Bronchial epithelial cell (primary cell): ENCODE results near the gene EXOC6B. TPM values are rescaled to one million over a fixed set of nuclear protein-coding genes. Genes with fewer than 3 reads are reported as not detected.

Source experiments
- DNase-seq: peaks from one replicate; pipeline ENCODE4 v3.0.0-alpha.2; 2010; ENCODE audit warnings: low read depth
- FAIRE-seq: peaks from 2 replicates; lab custom pipeline; 2011; peaks lifted over from hg19 to GRCh38; lab: Jason Lieb, UNC
- H3K27me3 ChIP-seq: 2 replicates; pipeline ENCODE4 v1.5.1; 2011; ENCODE audit warnings: low read length; ENCODE audit not compliant: control insufficient read depth, insufficient read depth
- H3K36me3 ChIP-seq: 2 replicates; pipeline ENCODE4 v1.5.1; 2011; ENCODE audit warnings: low read length; ENCODE audit not compliant: control insufficient read depth, insufficient read depth
- H3K4me3 ChIP-seq: 2 replicates; pipeline ENCODE4 v1.5.1; 2011; ENCODE audit warnings: mild to moderate bottlenecking, low read depth, low read length, control low read depth
- total RNA-seq: library from RNA; depleted of rRNA; stranded (reverse); fragments of >200 nt; gene quantifications from 2 replicates; pipeline ENCODE4 v1.2.1, GENCODE V29; 2014
- TF ChIP-seq, protein P1 (sequence below): IDR thresholded peaks from 2 replicates; pipeline ENCODE4 v1.5.1; 2011; ENCODE audit warnings: mild to moderate bottlenecking, moderate library complexity, low read length, control low read depth, inconsistent platforms; ENCODE audit not compliant: insufficient read depth, severe bottlenecking

Gene EXOC6B
- total RNA-seq, 1 donor from 2014 or later = 26.9 TPM

DNA sequence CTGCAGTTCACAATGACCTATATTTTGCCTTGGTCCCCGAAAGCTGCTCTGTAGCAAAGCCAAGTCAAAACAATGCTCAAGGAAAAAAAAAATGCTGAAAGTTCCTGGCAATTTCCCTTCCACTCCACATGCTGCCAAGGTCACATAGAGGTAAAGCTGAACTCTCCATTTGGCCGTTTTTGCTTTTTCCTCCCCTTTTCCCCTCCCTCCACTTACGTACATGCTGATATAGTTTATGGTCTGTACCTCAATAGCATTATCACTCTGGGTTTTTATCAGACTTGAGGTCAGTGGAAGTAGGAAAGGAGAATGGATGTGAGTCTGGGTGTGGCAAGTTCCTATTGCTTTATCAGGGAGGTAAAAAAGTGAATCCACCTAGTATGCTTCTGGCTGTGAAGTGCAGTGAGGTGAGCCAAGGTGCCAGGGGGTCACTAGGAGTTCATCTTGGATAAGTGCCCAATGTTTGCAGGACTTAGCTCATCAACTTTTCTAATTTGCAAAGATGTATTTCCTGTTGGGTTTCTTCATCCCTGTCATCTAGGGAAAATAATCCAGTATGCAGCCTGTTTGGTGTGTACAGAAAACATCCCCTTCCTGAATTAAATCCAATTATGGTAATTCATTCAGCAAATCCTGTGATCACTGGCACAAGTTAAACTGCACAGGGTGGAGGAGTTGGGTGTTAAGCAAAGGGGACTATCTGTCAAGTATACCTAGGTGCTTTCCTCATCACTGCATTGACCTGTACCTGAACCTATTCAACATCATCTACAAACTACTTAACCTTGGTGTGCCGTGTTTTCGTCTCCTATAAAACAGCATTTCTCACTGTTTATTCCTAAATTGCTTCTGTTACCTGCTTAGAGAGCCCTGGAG lies 553.8 kb downstream of the EXOC6B start:
- DNase-seq = peak; percentile 71

DNA sequence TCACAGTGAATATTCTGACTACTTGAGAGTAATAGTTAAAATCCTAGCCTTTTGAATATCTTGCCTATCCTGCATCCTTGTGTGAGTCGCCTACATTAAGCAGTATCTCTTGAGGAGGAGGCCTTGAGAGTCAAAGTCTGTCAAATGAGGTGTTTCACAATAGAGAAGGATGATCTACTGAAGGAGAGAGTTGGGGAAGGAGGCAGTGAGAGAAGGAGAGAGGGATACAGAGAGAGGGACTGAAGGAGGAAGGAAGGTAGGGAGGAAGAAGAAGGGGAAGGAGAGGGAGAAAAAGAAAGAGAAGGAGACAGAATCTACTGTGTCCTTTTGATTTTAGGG lies 554.6 kb downstream of the EXOC6B start:
- Histone ChIP-seq H3K4me3 (no peak overlapping the region), H3K27me3 (no peaks in the 10 kb centered on the region), H3K36me3 (no peaks in the 10 kb centered on the region)
- FAIRE-seq (no peak), DNase-seq (no peak)
- TF ChIP-seq, protein P1, sequence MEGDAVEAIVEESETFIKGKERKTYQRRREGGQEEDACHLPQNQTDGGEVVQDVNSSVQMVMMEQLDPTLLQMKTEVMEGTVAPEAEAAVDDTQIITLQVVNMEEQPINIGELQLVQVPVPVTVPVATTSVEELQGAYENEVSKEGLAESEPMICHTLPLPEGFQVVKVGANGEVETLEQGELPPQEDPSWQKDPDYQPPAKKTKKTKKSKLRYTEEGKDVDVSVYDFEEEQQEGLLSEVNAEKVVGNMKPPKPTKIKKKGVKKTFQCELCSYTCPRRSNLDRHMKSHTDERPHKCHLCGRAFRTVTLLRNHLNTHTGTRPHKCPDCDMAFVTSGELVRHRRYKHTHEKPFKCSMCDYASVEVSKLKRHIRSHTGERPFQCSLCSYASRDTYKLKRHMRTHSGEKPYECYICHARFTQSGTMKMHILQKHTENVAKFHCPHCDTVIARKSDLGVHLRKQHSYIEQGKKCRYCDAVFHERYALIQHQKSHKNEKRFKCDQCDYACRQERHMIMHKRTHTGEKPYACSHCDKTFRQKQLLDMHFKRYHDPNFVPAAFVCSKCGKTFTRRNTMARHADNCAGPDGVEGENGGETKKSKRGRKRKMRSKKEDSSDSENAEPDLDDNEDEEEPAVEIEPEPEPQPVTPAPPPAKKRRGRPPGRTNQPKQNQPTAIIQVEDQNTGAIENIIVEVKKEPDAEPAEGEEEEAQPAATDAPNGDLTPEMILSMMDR = no peak

More for the DNA sequence above, 553.8 kb downstream of the EXOC6B start:
- Histone ChIP-seq H3K4me3 (no peak overlapping the region), H3K36me3 (no peaks in the 10 kb centered on the region), H3K27me3 (no peaks in the 10 kb centered on the region)
- TF ChIP-seq, protein P1 = no peak
- FAIRE-seq = no peak

DNA sequence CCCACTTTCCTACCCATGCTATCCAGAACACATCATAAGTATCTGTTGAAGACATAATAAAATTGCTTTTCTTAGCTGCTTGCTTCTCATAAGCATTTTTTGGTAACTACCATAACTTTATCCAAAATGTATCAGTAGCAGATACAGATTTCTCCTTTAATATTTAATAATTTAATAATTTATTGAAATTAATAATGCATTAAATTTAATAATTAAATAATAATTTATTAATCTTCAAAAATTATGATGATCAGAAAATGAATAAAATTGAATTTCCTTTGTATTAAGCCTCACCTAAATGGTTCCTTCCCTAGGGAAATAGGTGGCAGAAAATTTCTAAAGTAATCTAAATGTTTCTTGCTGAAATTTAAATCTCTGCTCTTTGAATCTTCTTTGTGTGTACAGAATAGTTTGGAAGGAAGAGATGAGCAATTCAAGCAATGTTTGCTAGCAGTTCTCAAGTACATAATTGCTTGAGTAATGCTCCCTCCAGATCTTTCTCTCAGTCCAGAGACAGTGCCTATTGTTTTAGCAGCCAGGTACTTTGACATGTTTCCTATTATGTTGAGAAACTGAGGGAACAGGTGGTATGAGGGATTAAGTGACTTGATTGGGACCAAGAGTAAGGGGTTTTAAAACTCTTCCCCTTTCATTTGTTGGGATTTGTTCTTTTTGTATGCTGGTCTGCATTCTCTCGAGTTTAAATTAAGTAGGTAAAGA lies 555.1 kb downstream of the EXOC6B start:
- FAIRE-seq (no peak), DNase-seq (no peak)
- H3K27me3 ChIP-seq = no peaks in the 10 kb centered on the region
- no peak overlapping the region for H3K4me3 ChIP-seq
- TF ChIP-seq, protein P1 = no peak
- H3K36me3 ChIP-seq = no peaks in the 10 kb centered on the region

DNA sequence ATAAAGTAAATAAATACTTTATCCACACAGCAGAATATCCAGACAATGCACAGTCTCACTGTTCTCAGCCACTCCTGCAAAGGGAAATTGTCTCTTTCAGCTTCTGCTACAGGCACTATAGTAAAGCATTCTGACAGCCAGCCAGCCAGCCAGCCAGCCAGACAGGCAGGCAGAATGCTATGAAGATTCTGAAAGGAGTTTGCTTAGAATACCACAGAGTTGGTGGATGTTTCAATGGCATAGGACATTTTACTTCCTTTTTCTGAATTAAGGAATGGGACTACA lies 562.1 kb downstream of the EXOC6B start:
- no peaks in the 10 kb centered on the region for H3K36me3 ChIP-seq
- TF ChIP-seq, protein P1 = no peak
- no peak overlapping the region for H3K4me3 ChIP-seq
- FAIRE-seq (no peak), DNase-seq (no peak)
- H3K27me3 ChIP-seq = no peaks in the 10 kb centered on the region

DNA sequence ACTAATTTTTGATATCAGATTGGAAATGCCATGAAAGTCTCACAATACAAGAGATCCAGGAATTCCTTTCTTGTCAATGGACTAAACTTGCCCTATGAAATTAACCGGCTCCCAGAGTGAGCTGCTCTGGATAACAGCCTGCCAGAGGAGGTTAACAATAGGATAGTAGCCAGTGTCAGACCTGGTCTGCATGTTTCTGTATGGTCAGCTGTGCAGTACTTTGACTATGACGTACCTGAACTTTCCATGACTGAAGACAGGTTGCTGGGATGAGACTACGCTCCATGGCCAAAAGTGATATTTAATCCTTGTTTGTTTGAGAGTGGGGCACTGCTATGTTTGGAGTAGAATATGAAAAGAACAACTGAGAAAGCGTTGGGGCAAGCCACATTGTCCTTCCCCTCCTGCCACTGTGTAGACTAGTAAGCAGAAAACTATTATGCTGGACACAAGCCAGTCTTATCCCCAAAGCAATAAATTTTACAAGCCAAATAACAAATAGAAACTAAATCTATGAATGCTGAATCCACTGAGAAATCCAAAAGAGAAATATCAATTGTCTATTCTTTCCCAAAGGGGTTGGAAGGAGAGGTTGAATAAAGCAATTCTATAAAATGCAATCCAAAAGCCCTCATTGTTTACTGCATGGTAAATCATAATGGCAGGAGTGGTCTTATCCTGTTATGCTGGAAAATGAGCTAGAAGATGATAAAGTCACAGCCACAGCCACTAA lies 562.6 kb downstream of the EXOC6B start:
- Histone ChIP-seq H3K4me3 (no peak overlapping the region), H3K36me3 (no peaks in the 10 kb centered on the region), H3K27me3 (no peaks in the 10 kb centered on the region)
- DNase-seq = no peak
- TF ChIP-seq, protein P1 = no peak
- FAIRE-seq = no peak
